Measurements from ENCODE around the gene RNASEH1.

- TF ChIP-seq, protein P1, sequence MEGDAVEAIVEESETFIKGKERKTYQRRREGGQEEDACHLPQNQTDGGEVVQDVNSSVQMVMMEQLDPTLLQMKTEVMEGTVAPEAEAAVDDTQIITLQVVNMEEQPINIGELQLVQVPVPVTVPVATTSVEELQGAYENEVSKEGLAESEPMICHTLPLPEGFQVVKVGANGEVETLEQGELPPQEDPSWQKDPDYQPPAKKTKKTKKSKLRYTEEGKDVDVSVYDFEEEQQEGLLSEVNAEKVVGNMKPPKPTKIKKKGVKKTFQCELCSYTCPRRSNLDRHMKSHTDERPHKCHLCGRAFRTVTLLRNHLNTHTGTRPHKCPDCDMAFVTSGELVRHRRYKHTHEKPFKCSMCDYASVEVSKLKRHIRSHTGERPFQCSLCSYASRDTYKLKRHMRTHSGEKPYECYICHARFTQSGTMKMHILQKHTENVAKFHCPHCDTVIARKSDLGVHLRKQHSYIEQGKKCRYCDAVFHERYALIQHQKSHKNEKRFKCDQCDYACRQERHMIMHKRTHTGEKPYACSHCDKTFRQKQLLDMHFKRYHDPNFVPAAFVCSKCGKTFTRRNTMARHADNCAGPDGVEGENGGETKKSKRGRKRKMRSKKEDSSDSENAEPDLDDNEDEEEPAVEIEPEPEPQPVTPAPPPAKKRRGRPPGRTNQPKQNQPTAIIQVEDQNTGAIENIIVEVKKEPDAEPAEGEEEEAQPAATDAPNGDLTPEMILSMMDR (IDR thresholded peaks at IDR 0.05), result no peak
- TF ChIP-seq POLR2A (IDR thresholded peaks at IDR 0.05), result no peak
Observed at GRCh38 chr2:3587021-3587420, 28.9 kb upstream of the RNASEH1 start.
